ENCODE data around the gene PLIN1. TPM values are rescaled to one million over a fixed set of nuclear protein-coding genes. Genes with fewer than 3 reads are reported as not detected.

The PLIN1 gene
- total and polyA plus RNA-seq, 9 of the 15 experiments (the other 6 are each of a cell fraction or from before 2014, with no cell fraction given) = not detected

DNA sequence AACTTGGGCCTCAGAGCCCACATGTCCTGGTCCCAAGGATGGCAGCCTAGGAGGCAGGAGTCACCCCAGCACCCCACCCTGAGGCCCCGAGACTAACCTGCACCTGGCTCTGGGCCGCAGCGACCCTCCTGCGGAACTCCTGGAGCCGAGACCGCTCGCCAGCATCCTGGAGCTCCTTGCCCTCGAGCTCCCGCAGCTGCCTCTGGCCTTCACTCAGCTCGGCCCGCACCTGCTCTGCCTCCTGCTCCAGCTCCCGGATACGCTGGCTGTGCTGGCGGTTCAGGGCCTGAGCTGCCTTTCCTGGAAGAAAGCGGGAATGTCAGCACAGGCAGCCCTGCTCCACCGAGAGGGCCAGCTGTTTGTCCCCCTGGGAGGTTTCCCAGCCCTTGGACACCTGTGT lies 37.1 kb downstream of the PLIN1 start:
- Histone ChIP-seq H3K9ac (ENCODE audit: insufficient read depth in 1 of 2, low read depth in 2 of 2, low read length in 2 of 2) (no peak overlapping the region; a peak in 1 of 4 replicates), H4K20me1 (replicated peaks; ENCODE audit: control insufficient read depth, insufficient read depth, low read length) (no peaks in the 10 kb centered on the region), H3K27me3 (ENCODE audit: control insufficient read depth in 2 of 2, insufficient read depth in 2 of 2, low read length in 2 of 2) (peaks cover 0 to 6% of the 10 kb centered on the region in 2 experiments; a peak in 1 of 5 replicates), H3K4me2 (ENCODE audit: insufficient read depth, low read length) (no peak overlapping the region), H2AFZ (ENCODE audit: low read depth, low read length) (no peak overlapping the region), H3K27ac (ENCODE audit: extremely low read depth, low read depth, low read length) (no peak overlapping the region), H3K9me3 (replicated peaks; ENCODE audit: control insufficient read depth, insufficient read depth, low read depth, low read length) (no peaks in the 10 kb centered on the region), H3K36me3 (ENCODE audit: control insufficient read depth, insufficient read depth, low read length) (no peaks in the 10 kb centered on the region), H3K79me2 (ENCODE audit: control insufficient read depth, insufficient read depth, low read length) (no peaks in the 10 kb centered on the region), H3K9me1 (ENCODE audit: control insufficient read depth, insufficient read depth, low read length) (no peaks in the 10 kb centered on the region), H3K4me1 (replicated peaks in 1 of 2; ENCODE audit: control insufficient read depth in 2 of 2, insufficient read depth in 2 of 2, low read length in 2 of 2) (peaks cover 0 to 13% of the 10 kb centered on the region in 2 experiments; a peak in 2 of 5 replicates), H3K4me3 (no peak overlapping the region)
- FAIRE-seq = no peak
- intact Hi-C loops (cut with micrococcal nuclease) = no loop called here
- DNase-seq (ENCODE audit: extremely low read depth in 1 of 4, low spot score in 3 of 4) = no peak
- ChIA-PET CTCF (ENCODE audit: low intra/inter-chr PET ratio) (no interaction called here), POLR2A (interaction anchor here (0.6 to 1.2 kb wide), 4 partner anchors 11 to 548 kb away, joined by 3 read pairs; partner anchors contain the start of gene TICRR)
- 38% methylated on average over 16 of the region's 16 CpGs for WGBS (ENCODE audit: insufficient coverage, low coverage, missing lambda C conversion rate)
- in situ Hi-C loops (cut with MboI) = no loop called here
- ATAC-seq = no peak
- BruUV-seq (replicated peaks) = no TSS peak
- TF ChIP-seq, protein P1, sequence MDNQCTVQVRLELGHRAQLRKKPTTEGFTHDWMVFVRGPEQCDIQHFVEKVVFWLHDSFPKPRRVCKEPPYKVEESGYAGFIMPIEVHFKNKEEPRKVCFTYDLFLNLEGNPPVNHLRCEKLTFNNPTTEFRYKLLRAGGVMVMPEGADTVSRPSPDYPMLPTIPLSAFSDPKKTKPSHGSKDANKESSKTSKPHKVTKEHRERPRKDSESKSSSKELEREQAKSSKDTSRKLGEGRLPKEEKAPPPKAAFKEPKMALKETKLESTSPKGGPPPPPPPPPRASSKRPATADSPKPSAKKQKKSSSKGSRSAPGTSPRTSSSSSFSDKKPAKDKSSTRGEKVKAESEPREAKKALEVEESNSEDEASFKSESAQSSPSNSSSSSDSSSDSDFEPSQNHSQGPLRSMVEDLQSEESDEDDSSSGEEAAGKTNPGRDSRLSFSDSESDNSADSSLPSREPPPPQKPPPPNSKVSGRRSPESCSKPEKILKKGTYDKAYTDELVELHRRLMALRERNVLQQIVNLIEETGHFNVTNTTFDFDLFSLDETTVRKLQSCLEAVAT (IDR thresholded peaks at IDR 0.05) = no peak
- TF ChIP-seq ESRRB (CRISPR knock-in tag; IDR thresholded peaks at IDR 0.05; ENCODE audit: borderline replicate concordance) = no peak
- TF ChIP-seq, protein P2, sequence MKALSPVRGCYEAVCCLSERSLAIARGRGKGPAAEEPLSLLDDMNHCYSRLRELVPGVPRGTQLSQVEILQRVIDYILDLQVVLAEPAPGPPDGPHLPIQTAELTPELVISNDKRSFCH (CRISPR knock-in tag; IDR thresholded peaks at IDR 0.05) = no peak
- TF ChIP-seq, protein P2 (tag; IDR thresholded peaks at IDR 0.05) = no peak
- TF ChIP-seq ZNF586 (CRISPR knock-in tag; conservative IDR thresholded peaks at IDR 0.05) = no peak
- TF ChIP-seq RBM22 (IDR thresholded peaks at IDR 0.05; ENCODE audit: low read depth, low read length, poor library complexity, severe bottlenecking) = no peak
- no peak for TF ChIP-seq LCOR (CRISPR knock-in tag; IDR thresholded peaks at IDR 0.05)
- no peak for TF ChIP-seq FOXA1 (IDR thresholded peaks at IDR 0.05; ENCODE audit: borderline replicate concordance)
- TF ChIP-seq POLR2G (IDR thresholded peaks at IDR 0.05; ENCODE audit: low read depth, low read length) = no peak
- TF ChIP-seq, protein P3, sequence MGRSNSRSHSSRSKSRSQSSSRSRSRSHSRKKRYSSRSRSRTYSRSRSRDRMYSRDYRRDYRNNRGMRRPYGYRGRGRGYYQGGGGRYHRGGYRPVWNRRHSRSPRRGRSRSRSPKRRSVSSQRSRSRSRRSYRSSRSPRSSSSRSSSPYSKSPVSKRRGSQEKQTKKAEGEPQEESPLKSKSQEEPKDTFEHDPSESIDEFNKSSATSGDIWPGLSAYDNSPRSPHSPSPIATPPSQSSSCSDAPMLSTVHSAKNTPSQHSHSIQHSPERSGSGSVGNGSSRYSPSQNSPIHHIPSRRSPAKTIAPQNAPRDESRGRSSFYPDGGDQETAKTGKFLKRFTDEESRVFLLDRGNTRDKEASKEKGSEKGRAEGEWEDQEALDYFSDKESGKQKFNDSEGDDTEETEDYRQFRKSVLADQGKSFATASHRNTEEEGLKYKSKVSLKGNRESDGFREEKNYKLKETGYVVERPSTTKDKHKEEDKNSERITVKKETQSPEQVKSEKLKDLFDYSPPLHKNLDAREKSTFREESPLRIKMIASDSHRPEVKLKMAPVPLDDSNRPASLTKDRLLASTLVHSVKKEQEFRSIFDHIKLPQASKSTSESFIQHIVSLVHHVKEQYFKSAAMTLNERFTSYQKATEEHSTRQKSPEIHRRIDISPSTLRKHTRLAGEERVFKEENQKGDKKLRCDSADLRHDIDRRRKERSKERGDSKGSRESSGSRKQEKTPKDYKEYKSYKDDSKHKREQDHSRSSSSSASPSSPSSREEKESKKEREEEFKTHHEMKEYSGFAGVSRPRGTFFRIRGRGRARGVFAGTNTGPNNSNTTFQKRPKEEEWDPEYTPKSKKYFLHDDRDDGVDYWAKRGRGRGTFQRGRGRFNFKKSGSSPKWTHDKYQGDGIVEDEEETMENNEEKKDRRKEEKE (IDR thresholded peaks at IDR 0.05; ENCODE audit: borderline replicate concordance in 1 of 2, control insufficient read depth in 1 of 2, low read depth in 2 of 2, low read length in 1 of 2) = no peak
- no peak for TF ChIP-seq FUS (optimal IDR thresholded peaks at IDR 0.05; ENCODE audit: low read depth, low read length)
- TF ChIP-seq TCF7L2 (IDR thresholded peaks at IDR 0.05; ENCODE audit: low read depth, low read length) = no peak
- no peak for TF ChIP-seq PML (IDR thresholded peaks at IDR 0.05; ENCODE audit: low read length)
- TF ChIP-seq ZNF175 (CRISPR knock-in tag; IDR thresholded peaks at IDR 0.05; ENCODE audit: low read depth) = no peak
- TF ChIP-seq, protein P4, sequence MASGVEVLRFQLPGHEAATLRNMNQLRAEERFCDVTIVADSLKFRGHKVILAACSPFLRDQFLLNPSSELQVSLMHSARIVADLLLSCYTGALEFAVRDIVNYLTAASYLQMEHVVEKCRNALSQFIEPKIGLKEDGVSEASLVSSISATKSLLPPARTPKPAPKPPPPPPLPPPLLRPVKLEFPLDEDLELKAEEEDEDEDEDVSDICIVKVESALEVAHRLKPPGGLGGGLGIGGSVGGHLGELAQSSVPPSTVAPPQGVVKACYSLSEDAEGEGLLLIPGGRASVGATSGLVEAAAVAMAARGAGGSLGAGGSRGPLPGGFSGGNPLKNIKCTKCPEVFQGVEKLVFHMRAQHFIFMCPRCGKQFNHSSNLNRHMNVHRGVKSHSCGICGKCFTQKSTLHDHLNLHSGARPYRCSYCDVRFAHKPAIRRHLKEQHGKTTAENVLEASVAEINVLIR (CRISPR knock-in tag; IDR thresholded peaks at IDR 0.05) = no peak
- no peak for TF ChIP-seq ZNF212 (CRISPR knock-in tag; IDR thresholded peaks at IDR 0.05)
- no peak for TF ChIP-seq SAP30 (IDR thresholded peaks at IDR 0.05; ENCODE audit: borderline replicate concordance, insufficient read depth, low read depth, low read length, poor library complexity, severe bottlenecking)
